Measurements from ENCODE around the gene TMEM178B. TPM values are rescaled to one million over a fixed set of nuclear protein-coding genes. Genes with fewer than 3 reads are reported as not detected.

Gene TMEM178B
- total and polyA plus RNA-seq, 2 of the 4 experiments (the other 2 are of a cell fraction): under 0.01 to 0.05 TPM

- Histone ChIP-seq H3K23ac (ENCODE audit: low read depth, low read length) (no peak overlapping the region), H3K14ac (replicated peaks; ENCODE audit: low read depth, low read length) (no peak overlapping the region), H4K8ac (ENCODE audit: low read depth in 2 of 2, low read length in 2 of 2) (no peak overlapping the region), H3K9me1 (ENCODE audit: insufficient read depth, low read length) (no peaks in the 10 kb centered on the region), H2BK5ac (ENCODE audit: low read depth, low read length, poor library complexity, severe bottlenecking) (no peak overlapping the region), H2BK15ac (ENCODE audit: low read depth, low read length) (no peak overlapping the region), H2AK5ac (ENCODE audit: low read depth, low read length) (no peak overlapping the region), H2AFZ (replicated peaks; ENCODE audit: low read length, poor library complexity) (no peak overlapping the region), H4K5ac (ENCODE audit: low read depth, low read length) (no peak overlapping the region), H3K4me1 (ENCODE audit: control insufficient read depth, insufficient read depth, low read length) (no peaks in the 10 kb centered on the region), H3K79me1 (ENCODE audit: low read depth in 1 of 2, low read length in 2 of 2) (no peaks in the 10 kb centered on the region), H3K9me3 (ENCODE audit: control insufficient read depth, insufficient read depth, low read length) (peaks cover 2% of the 10 kb centered on the region; the same call in 1 of the 2 replicates), H3K27ac (ENCODE audit: insufficient read depth, low read length) (no peak overlapping the region), H4K20me1 (ENCODE audit: insufficient read depth, low read length) (no peaks in the 10 kb centered on the region), H3K27me3 (ENCODE audit: control insufficient read depth, insufficient read depth, low read length) (no peaks in the 10 kb centered on the region), H2BK120ac (ENCODE audit: low read depth, low read length) (no peak overlapping the region), H3K4me2 (ENCODE audit: low read depth, low read length) (no peak overlapping the region), H2BK20ac (ENCODE audit: low read depth, low read length) (no peak overlapping the region), H3K9ac (ENCODE audit: low read depth, low read length) (no peak overlapping the region), H4K91ac (ENCODE audit: insufficient read depth, low read depth, low read length) (no peak overlapping the region), H3K4ac (ENCODE audit: low read depth, low read length) (no peak overlapping the region), H3K36me3 (ENCODE audit: control insufficient read depth, insufficient read depth, low read length) (no peaks in the 10 kb centered on the region), H3K18ac (ENCODE audit: low read depth, low read length) (no peak overlapping the region), H2AK9ac (replicated peaks; ENCODE audit: low read depth, low read length, poor library complexity) (no peak overlapping the region), H3K4me3 (ENCODE audit: insufficient read depth, low read depth, low read length) (no peak overlapping the region), H3K56ac (ENCODE audit: extremely low read depth, insufficient read depth, low read length) (no peak overlapping the region)
- no TSS peak for BruUV-seq (replicated peaks)
- in situ Hi-C loops (cut with MboI; ENCODE audit: low sequenced_read_pairs) (no loop called here), dilution Hi-C loops (cut with HindIII; ENCODE audit: low sequenced_read_pairs, unreplicated experiment) (no loop called here), intact Hi-C loops (cut with micrococcal nuclease) (no loop called here)
- POLR2A ChIA-PET (ENCODE audit: unreplicated experiment): no interaction called here
- no peak for TF ChIP-seq MAZ (IDR thresholded peaks at IDR 0.05; ENCODE audit: borderline replicate concordance, low read depth, low read length)
- TF ChIP-seq MXI1 (IDR thresholded peaks at IDR 0.05; ENCODE audit: borderline replicate concordance, low read depth, low read length): no peak
- no peak for TF ChIP-seq BHLHE40 (IDR thresholded peaks at IDR 0.05; ENCODE audit: low read depth, low read length)
- no peak for TF ChIP-seq POLR2A (IDR thresholded peaks at IDR 0.05; ENCODE audit: low read depth, low read length)
- TF ChIP-seq RAD21 (IDR thresholded peaks at IDR 0.05; ENCODE audit: low read length): no peak
- no peak for TF ChIP-seq CHD1 (IDR thresholded peaks at IDR 0.05; ENCODE audit: low read depth, low read length)
- ATAC-seq (ENCODE audit: low read depth): no peak
- DNase-seq: no peak
- WGBS, 2 experiments (ENCODE audit: extremely low coverage in 2 of 2, insufficient read length in 1 of 2): 20% methylated on average over 1 of the region's 4 CpGs; no CpG with 5 or more reads in 1 of the 2 experiments
- CTCF ChIA-PET: no interaction called here
These were observed 404.0 kb downstream of the TMEM178B start for GRCh38 chr7:141477865-141478264.

All from IMR-90 (cell line).